H9 (cell line): ENCODE results near the gene TNKS1BP1. TPM values are rescaled to one million over a fixed set of nuclear protein-coding genes. Genes with fewer than 3 reads are reported as not detected.

Experiments used
- DNase-seq: peaks from one replicate; pipeline ENCODE4 v3.0.0-alpha.2; 2017
- H2AFZ ChIP-seq: one replicate; pipeline ENCODE4 v1.6.1; 2013; ENCODE audit warnings: mild to moderate bottlenecking, low read length, control low read depth, moderate library complexity
- H2AK5ac ChIP-seq: 2 replicates; pipeline ENCODE4 v1.6.1; 2013; ENCODE audit warnings: low read length, control low read depth, mixed read lengths; ENCODE audit not compliant: insufficient read length
- H2BK120ac ChIP-seq: one replicate; pipeline ENCODE4 v1.6.1; 2013; ENCODE audit warnings: low read depth, mild to moderate bottlenecking, low read length, control low read depth, inconsistent platforms; ENCODE audit not compliant: poor library complexity, severe bottlenecking
- H2BK12ac ChIP-seq: 2 replicates; pipeline ENCODE4 v1.6.1; 2013; ENCODE audit warnings: low read length, control low read depth, mixed read lengths, low read depth; ENCODE audit not compliant: insufficient read length
- H2BK15ac ChIP-seq: 2 replicates; pipeline ENCODE4 v1.6.1; 2013; ENCODE audit warnings: low read depth, low read length, control low read depth
- H2BK20ac ChIP-seq: one replicate; pipeline ENCODE4 v1.6.1; 2013; ENCODE audit warnings: low read depth, mild to moderate bottlenecking, low read length, control low read depth, inconsistent platforms; ENCODE audit not compliant: poor library complexity, severe bottlenecking
- H2BK5ac ChIP-seq: 2 replicates; pipeline ENCODE4 v1.6.1; 2013; ENCODE audit warnings: low read length, control low read depth, mixed read lengths; ENCODE audit not compliant: insufficient read length
- H3K14ac ChIP-seq: 2 replicates; pipeline ENCODE4 v1.6.1; 2013; ENCODE audit warnings: low read length, control low read depth; ENCODE audit not compliant: insufficient read depth
- H3K18ac ChIP-seq: 2 replicates; pipeline ENCODE4 v1.6.1; 2013; ENCODE audit warnings: low read depth, mild to moderate bottlenecking, mixed read lengths, low read length, control low read depth; ENCODE audit not compliant: insufficient read length
- H3K23ac ChIP-seq: 2 replicates; pipeline ENCODE4 v1.6.1; 2013; ENCODE audit warnings: low read length, control low read depth, mixed read lengths, low read depth; ENCODE audit not compliant: insufficient read length
- H3K23me2 ChIP-seq: 2 replicates; pipeline ENCODE4 v1.6.1; 2013; ENCODE audit warnings: low read depth, mild to moderate bottlenecking, mixed read lengths, low read length, control low read depth; ENCODE audit not compliant: insufficient read length, poor library complexity, severe bottlenecking
- H3K27ac ChIP-seq: 2 replicates; pipeline ENCODE4 v1.5.1; 2013; ENCODE audit warnings: low read length, control low read depth, mixed read lengths, low read depth; ENCODE audit not compliant: insufficient read length
- H3K27me3 ChIP-seq: 2 replicates; pipeline ENCODE4 v1.6.1; 2013; ENCODE audit warnings: low read length, control low read depth, inconsistent platforms; ENCODE audit not compliant: insufficient read depth
- H3K4ac ChIP-seq: 2 replicates; pipeline ENCODE4 v1.6.1; 2013; ENCODE audit warnings: low read depth, mild to moderate bottlenecking, control low read depth, inconsistent platforms, low read length, moderate library complexity
- H3K4me1 ChIP-seq: 2 replicates; pipeline ENCODE4 v1.6.1; 2013; ENCODE audit warnings: low read length, control low read depth, inconsistent platforms; ENCODE audit not compliant: insufficient read depth
- H3K4me2 ChIP-seq: 2 replicates; pipeline ENCODE4 v1.6.1; 2013; ENCODE audit warnings: low read length, control low read depth, mixed read lengths; ENCODE audit not compliant: insufficient read length, insufficient read depth
- H3K56ac ChIP-seq: 2 replicates; pipeline ENCODE4 v1.6.1; 2013; ENCODE audit warnings: low read depth, mild to moderate bottlenecking, mixed read lengths, low read length, control low read depth; ENCODE audit not compliant: insufficient read length
- H3K79me1 ChIP-seq: 2 replicates; pipeline ENCODE4 v1.6.1; 2013; ENCODE audit warnings: low read depth, mild to moderate bottlenecking, moderate library complexity, low read length, control low read depth, inconsistent platforms; ENCODE audit not compliant: insufficient read depth, poor library complexity, severe bottlenecking
- H3K79me2 ChIP-seq: 2 replicates; pipeline ENCODE4 v1.6.1; 2013; ENCODE audit warnings: low read length, control low read depth, inconsistent platforms; ENCODE audit not compliant: insufficient read depth
- H3K9ac ChIP-seq: 2 replicates; pipeline ENCODE4 v1.6.1; 2013; ENCODE audit warnings: low read length, control low read depth, mixed read lengths; ENCODE audit not compliant: insufficient read length; ENCODE audit errors: extremely low read depth
- H3K9me3 ChIP-seq: one replicate; pipeline ENCODE4 v1.6.1; 2013; ENCODE audit warnings: low read depth, low read length, inconsistent platforms; ENCODE audit not compliant: control insufficient read depth
- H3T11ph ChIP-seq: one replicate; pipeline ENCODE4 v1.6.1; 2013; ENCODE audit warnings: mild to moderate bottlenecking, low read length, control low read depth, inconsistent platforms
- H4K20me1 ChIP-seq: one replicate; pipeline ENCODE4 v1.6.1; 2013; ENCODE audit not compliant: control insufficient read depth, insufficient read length, insufficient read depth
- H4K5ac ChIP-seq: 2 replicates; pipeline ENCODE4 v1.6.1; 2013; ENCODE audit warnings: low read depth, mild to moderate bottlenecking, mixed read lengths, low read length, control low read depth; ENCODE audit not compliant: insufficient read length
- H4K8ac ChIP-seq: replicated peaks from 2 replicates; pipeline ENCODE4 v1.6.1; 2013; ENCODE audit warnings: low read length, control low read depth, mixed read lengths, low read depth; ENCODE audit not compliant: insufficient read length
- H4K91ac ChIP-seq: 2 replicates; pipeline ENCODE4 v1.6.1; 2013; ENCODE audit warnings: low read depth, mild to moderate bottlenecking, moderate library complexity, mixed read lengths, low read length, control low read depth; ENCODE audit not compliant: insufficient read length
- H3K27ac Mint-ChIP-seq, 3 experiments: 2 replicates in 2 of 3; 3 replicates in 1 of 3; pipeline ENCODE4 v1.8.0; 2020 to 2021; ENCODE audit warnings: mixed read lengths in 3 of 3, mild to moderate bottlenecking in 1 of 3, moderate library complexity in 1 of 3
- H3K27me3 Mint-ChIP-seq: 2 replicates; pipeline ENCODE4 v1.8.0; 2021; ENCODE audit warnings: low read depth, mild to moderate bottlenecking, moderate library complexity, mixed read lengths
- H3K36me3 Mint-ChIP-seq, 3 experiments: 2 replicates in 2 of 3; 3 replicates in 1 of 3; pipeline ENCODE4 v1.8.0; 2020 to 2021; ENCODE audit warnings: low read depth in 3 of 3, mixed read lengths in 3 of 3; ENCODE audit not compliant: insufficient read depth in 1 of 3
- H3K4me1 Mint-ChIP-seq, 2 experiments: 2 replicates each; pipeline ENCODE4 v1.8.0; 2020; ENCODE audit warnings: mixed read lengths in 2 of 2
- H3K4me3 Mint-ChIP-seq, 2 experiments: 2 replicates in 1 of 2; 3 replicates in 1 of 2; pipeline ENCODE4 v1.8.0; 2020 to 2021; ENCODE audit warnings: mild to moderate bottlenecking in 2 of 2, mixed read lengths in 2 of 2, moderate library complexity in 1 of 2
- H3K9me3 Mint-ChIP-seq, 2 experiments: 2 replicates in 1 of 2; 3 replicates in 1 of 2; pipeline ENCODE4 v1.8.0; 2020; ENCODE audit warnings: mild to moderate bottlenecking in 2 of 2, mixed read lengths in 2 of 2, moderate library complexity in 1 of 2
- WGBS: extraction: QIAGEN DNeasy Blood & Tissue Kit; methylation state at CpG from one replicate; pipeline ENCODE4 v1.1.7; 2013; ENCODE audit warnings: missing lambda C conversion rate, low lambda C conversion rate, mixed read lengths; ENCODE audit not compliant: insufficient read length; ENCODE audit errors: extremely low coverage; 5-methylcytosine and 5-hydroxymethylcytosine counted together
- total RNA-seq: library from RNA; stranded (reverse); gene quantifications from 2 replicates; pipeline ENCODE4 v1.2.1, GENCODE V29; 2021
- TF ChIP-seq, protein P1 (sequence below): fragments of 200-600 bp; sonication (generic); conservative IDR thresholded peaks from 3 replicates; pipeline ENCODE4 v1.8.0; 2021; ENCODE audit warnings: antibody characterized with exemption, mild to moderate bottlenecking

TNKS1BP1 gene
- total RNA-seq, 1 experiment from 2014 or later = 130 TPM

GRCh38 chr11:57299150-57299737 lies 25.5 kb downstream of the TNKS1BP1 start:
- no peak overlapping the region for H3K4me3 Mint-ChIP-seq
- Histone ChIP-seq H4K8ac (no peak overlapping the region), H3K23me2 (no peaks in the 10 kb centered on the region), H3K23ac (no peak overlapping the region), H3K9me3 (no peaks in the 10 kb centered on the region), H4K20me1 (no peaks in the 10 kb centered on the region), H2AK5ac (no peak overlapping the region), H2BK20ac (no peak overlapping the region), H3K27me3 (no peaks in the 10 kb centered on the region), H2BK12ac (no peak overlapping the region), H3K56ac (no peak overlapping the region), H3K27ac (no peak overlapping the region), H4K91ac (no peak overlapping the region), H3K18ac (no peak overlapping the region), H3T11ph (no peak overlapping the region), H4K5ac (no peak overlapping the region), H2BK5ac (no peak overlapping the region), H3K79me2 (no peaks in the 10 kb centered on the region), H3K9ac (no peak overlapping the region), H3K14ac (no peak overlapping the region), H3K4me1 (no peaks in the 10 kb centered on the region; the same call in 1 of the 2 replicates), H2BK120ac (no peak overlapping the region), H2AFZ (no peak overlapping the region), H3K4ac (no peak overlapping the region), H3K79me1 (no peaks in the 10 kb centered on the region), H3K4me2 (no peak overlapping the region), H2BK15ac (no peak overlapping the region)
- no peak for DNase-seq
- H3K9me3 Mint-ChIP-seq = peaks cover 10 to 17% of the 10 kb centered on the region in 2 experiments
- H3K27me3 Mint-ChIP-seq = no peaks in the 10 kb centered on the region
- peaks cover 72 to 75% (median 74%) of the 10 kb centered on the region in 3 experiments for H3K36me3 Mint-ChIP-seq
- no peak overlapping the region for H3K27ac Mint-ChIP-seq
- TF ChIP-seq, protein P1, sequence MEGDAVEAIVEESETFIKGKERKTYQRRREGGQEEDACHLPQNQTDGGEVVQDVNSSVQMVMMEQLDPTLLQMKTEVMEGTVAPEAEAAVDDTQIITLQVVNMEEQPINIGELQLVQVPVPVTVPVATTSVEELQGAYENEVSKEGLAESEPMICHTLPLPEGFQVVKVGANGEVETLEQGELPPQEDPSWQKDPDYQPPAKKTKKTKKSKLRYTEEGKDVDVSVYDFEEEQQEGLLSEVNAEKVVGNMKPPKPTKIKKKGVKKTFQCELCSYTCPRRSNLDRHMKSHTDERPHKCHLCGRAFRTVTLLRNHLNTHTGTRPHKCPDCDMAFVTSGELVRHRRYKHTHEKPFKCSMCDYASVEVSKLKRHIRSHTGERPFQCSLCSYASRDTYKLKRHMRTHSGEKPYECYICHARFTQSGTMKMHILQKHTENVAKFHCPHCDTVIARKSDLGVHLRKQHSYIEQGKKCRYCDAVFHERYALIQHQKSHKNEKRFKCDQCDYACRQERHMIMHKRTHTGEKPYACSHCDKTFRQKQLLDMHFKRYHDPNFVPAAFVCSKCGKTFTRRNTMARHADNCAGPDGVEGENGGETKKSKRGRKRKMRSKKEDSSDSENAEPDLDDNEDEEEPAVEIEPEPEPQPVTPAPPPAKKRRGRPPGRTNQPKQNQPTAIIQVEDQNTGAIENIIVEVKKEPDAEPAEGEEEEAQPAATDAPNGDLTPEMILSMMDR = no peak
- WGBS = no CpG with 5 or more reads among the region's 5 CpGs
- peaks cover 17 to 26% of the 10 kb centered on the region in 2 experiments for H3K4me1 Mint-ChIP-seq
